Lower leg skin (tissue), 4 donors: ENCODE results near the gene ASTL. TPM values are rescaled to one million over a fixed set of nuclear protein-coding genes. Genes with fewer than 3 reads are reported as not detected.
"Not testable (repeated sequence)": the region's sequence is repeated elsewhere in the genome, so short reads cannot be mapped to it uniquely, and the experiment has no call there.

Source experiments
- DNase-seq, 2 donors: peaks; one replicate each; pipeline ENCODE4 v3.0.0-alpha.2; 2019; ENCODE audit warnings: low spot score in 2 of 2
- H3K4me3 ChIP-seq: fragments of 200-600 bp; sonication (generic); 2 replicates; pipeline ENCODE4 v1.5.1; 2017; ENCODE audit warnings: mild to moderate bottlenecking, low read depth; ENCODE audit not compliant: poor library complexity, severe bottlenecking
- CTCF ChIP-seq, 3 donors: fragments of 450-650 bp; IDR thresholded peaks; one replicate each; pipeline ENCODE4 v1.5.1; 2016; ENCODE audit warnings: antibody characterized with exemption in 3 of 3, mild to moderate bottlenecking in 3 of 3, moderate library complexity in 2 of 3
- POLR2A ChIP-seq, 2 donors: fragments of 450-650 bp; IDR thresholded peaks; one replicate each; pipeline ENCODE4 v1.6.1; 2016 to 2017; ENCODE audit warnings: antibody characterized with exemption in 2 of 2, mild to moderate bottlenecking in 1 of 2, moderate library complexity in 1 of 2
- WGBS, 2 donors: methylation state at CpG; one replicate each; pipeline ENCODE4 v1.1.5; 2018; 5-methylcytosine and 5-hydroxymethylcytosine counted together
- intact Hi-C: fragments of 100-400 bp; cut with DNase I; formaldehyde crosslinking; loops from one replicate; pipeline ENCODE4 v1.15.0; 2023; ENCODE audit warnings: low total_unique reads
- total RNA-seq, 4 donors: library from RNA; depleted of rRNA; stranded (reverse); fragments of >200 nt; gene quantifications; one replicate each; pipeline ENCODE4 v1.1.0, GENCODE V29; 2016

Gene ASTL
- total RNA-seq, 4 donors from 2014 or later = 0.20 to 1.8 (median 0.63) TPM; not detected in 1

- intact Hi-C loops = no loop called here
- 89 to 91% methylated on average over 12 of the region's 12 CpGs for WGBS, 2 donors
- TF ChIP-seq POLR2A (IDR thresholded peaks at IDR 0.05) = no peak
- TF ChIP-seq CTCF (IDR thresholded peaks at IDR 0.05) = no peak
- DNase-seq = peak; percentile 2 to 54
- no peak overlapping the region for H3K4me3 ChIP-seq
Observed at GRCh38 chr2:96090196-96090926, 47.9 kb downstream of the ASTL start.

- intact Hi-C loops = no loop called here
- no peak overlapping the region for H3K4me3 ChIP-seq
- WGBS, 2 donors = 81% methylated on average over 22 of the region's 22 CpGs
- TF ChIP-seq POLR2A (IDR thresholded peaks at IDR 0.05) (no peak), CTCF (IDR thresholded peaks at IDR 0.05) (no peak)
- peak; percentile 13 to 62 for DNase-seq
Observed at GRCh38 chr2:96089356-96090195, 48.7 kb downstream of the ASTL start.

GRCh38 chr2:96088340-96089335 lies 49.7 kb downstream of the ASTL start:
- 85 to 86% methylated on average over 17 to 18 of the region's 19 CpGs for WGBS, 2 donors
- no peak overlapping the region for H3K4me3 ChIP-seq
- intact Hi-C loops = no loop called here
- TF ChIP-seq CTCF (IDR thresholded peaks at IDR 0.05) (no peak), POLR2A (IDR thresholded peaks at IDR 0.05) (no peak)
- peak; percentile 6 to 79 for DNase-seq

- DNase-seq = no peak
- intact Hi-C loops = no loop called here
- H3K4me3 ChIP-seq = no peak overlapping the region
- 67 to 71% methylated on average over 2 of the region's 2 CpGs for WGBS, 2 donors
- no peak for TF ChIP-seq POLR2A (IDR thresholded peaks at IDR 0.05)
- no peak for TF ChIP-seq CTCF (IDR thresholded peaks at IDR 0.05)
Observed at GRCh38 chr2:96087130-96087529, 51.2 kb downstream of the ASTL start.

GRCh38 chr2:96085541-96086355 lies 52.6 kb downstream of the ASTL start:
- 93 to 97% methylated on average over 12 of the region's 12 CpGs for WGBS, 2 donors
- H3K4me3 ChIP-seq = no peak overlapping the region
- no peak for TF ChIP-seq CTCF (IDR thresholded peaks at IDR 0.05)
- peak in 1 of 2 donors; percentile 63 for DNase-seq
- intact Hi-C loops = no loop called here

- intact Hi-C loops, H3K4me3 ChIP-seq: not testable (repeated sequence)
- 82 to 85% methylated on average over 5 of the region's 7 CpGs for WGBS, 2 donors
- DNase-seq = peak in 1 of 2 donors; percentile 1
Observed at GRCh38 chr2:96084858-96085518, 53.3 kb downstream of the ASTL start.
